Measurements from ENCODE around the gene NQO2. TPM values are rescaled to one million over a fixed set of nuclear protein-coding genes. Genes with fewer than 3 reads are reported as not detected.

The NQO2 gene
- total and polyA plus RNA-seq, 2 of the 13 experiments (the other 11 are each of a cell fraction or from before 2014, with no cell fraction given): 32.2 to 56.5 TPM

GRCh38 chr6:2999618-3000557 lies at the start of gene NQO2 (continued):
- TF ChIP-seq SIN3A (IDR thresholded peaks at IDR 0.05; ENCODE audit: borderline replicate concordance, low read depth, low read length) (peak; percentile 72; the same call in 1 of the 2 replicates), GRHL1 (CRISPR knock-in tag; conservative IDR thresholded peaks at IDR 0.05) (no peak), MYC (CRISPR knock-in tag; IDR thresholded peaks at IDR 0.05; ENCODE audit: borderline replicate concordance) (peak; percentile 68; the same call in 1 of the 2 replicates), GATAD1 (CRISPR knock-in tag; IDR thresholded peaks at IDR 0.05) (no peak; the same call in 1 of the 2 replicates), ZNF788 (CRISPR knock-in tag; IDR thresholded peaks at IDR 0.05; ENCODE audit: borderline replicate concordance) (no peak; the same call in 1 of the 2 replicates), ZNF558 (CRISPR knock-in tag; IDR thresholded peaks at IDR 0.05; ENCODE audit: borderline replicate concordance) (no peak; the same call in 1 of the 2 replicates), ATF4 (CRISPR knock-in tag; IDR thresholded peaks at IDR 0.05) (0 out of 4 replicates have a peak, but pooled peaks of 1 of the 2 experiments have one; percentile 52), SALL2 (CRISPR knock-in tag; IDR thresholded peaks at IDR 0.05) (peak; percentile 7; the same call in 1 of the 2 replicates), RXRA (CRISPR knock-in tag; IDR thresholded peaks at IDR 0.05) (no peak; the same call in 1 of the 2 replicates), RFX1 (IDR thresholded peaks at IDR 0.05) (no peak), IKZF1 (IDR thresholded peaks at IDR 0.05) (no peak), DR1 (CRISPR knock-in tag; IDR thresholded peaks at IDR 0.05) (no peak), POLR2A (IDR thresholded peaks at IDR 0.05; ENCODE audit: insufficient read depth in 1 of 2, low read depth in 2 of 2, low read length in 2 of 2) (peak; percentile 95 to 98)
- TF ChIP-seq, protein P1, sequence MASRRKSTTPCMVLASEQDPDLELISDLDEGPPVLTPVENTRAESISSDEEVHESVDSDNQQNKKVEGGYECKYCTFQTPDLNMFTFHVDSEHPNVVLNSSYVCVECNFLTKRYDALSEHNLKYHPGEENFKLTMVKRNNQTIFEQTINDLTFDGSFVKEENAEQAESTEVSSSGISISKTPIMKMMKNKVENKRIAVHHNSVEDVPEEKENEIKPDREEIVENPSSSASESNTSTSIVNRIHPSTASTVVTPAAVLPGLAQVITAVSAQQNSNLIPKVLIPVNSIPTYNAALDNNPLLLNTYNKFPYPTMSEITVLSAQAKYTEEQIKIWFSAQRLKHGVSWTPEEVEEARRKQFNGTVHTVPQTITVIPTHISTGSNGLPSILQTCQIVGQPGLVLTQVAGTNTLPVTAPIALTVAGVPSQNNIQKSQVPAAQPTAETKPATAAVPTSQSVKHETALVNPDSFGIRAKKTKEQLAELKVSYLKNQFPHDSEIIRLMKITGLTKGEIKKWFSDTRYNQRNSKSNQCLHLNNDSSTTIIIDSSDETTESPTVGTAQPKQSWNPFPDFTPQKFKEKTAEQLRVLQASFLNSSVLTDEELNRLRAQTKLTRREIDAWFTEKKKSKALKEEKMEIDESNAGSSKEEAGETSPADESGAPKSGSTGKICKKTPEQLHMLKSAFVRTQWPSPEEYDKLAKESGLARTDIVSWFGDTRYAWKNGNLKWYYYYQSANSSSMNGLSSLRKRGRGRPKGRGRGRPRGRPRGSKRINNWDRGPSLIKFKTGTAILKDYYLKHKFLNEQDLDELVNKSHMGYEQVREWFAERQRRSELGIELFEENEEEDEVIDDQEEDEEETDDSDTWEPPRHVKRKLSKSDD (CRISPR knock-in tag; IDR thresholded peaks at IDR 0.05; ENCODE audit: low read depth): no peak
- TF ChIP-seq, protein P2, sequence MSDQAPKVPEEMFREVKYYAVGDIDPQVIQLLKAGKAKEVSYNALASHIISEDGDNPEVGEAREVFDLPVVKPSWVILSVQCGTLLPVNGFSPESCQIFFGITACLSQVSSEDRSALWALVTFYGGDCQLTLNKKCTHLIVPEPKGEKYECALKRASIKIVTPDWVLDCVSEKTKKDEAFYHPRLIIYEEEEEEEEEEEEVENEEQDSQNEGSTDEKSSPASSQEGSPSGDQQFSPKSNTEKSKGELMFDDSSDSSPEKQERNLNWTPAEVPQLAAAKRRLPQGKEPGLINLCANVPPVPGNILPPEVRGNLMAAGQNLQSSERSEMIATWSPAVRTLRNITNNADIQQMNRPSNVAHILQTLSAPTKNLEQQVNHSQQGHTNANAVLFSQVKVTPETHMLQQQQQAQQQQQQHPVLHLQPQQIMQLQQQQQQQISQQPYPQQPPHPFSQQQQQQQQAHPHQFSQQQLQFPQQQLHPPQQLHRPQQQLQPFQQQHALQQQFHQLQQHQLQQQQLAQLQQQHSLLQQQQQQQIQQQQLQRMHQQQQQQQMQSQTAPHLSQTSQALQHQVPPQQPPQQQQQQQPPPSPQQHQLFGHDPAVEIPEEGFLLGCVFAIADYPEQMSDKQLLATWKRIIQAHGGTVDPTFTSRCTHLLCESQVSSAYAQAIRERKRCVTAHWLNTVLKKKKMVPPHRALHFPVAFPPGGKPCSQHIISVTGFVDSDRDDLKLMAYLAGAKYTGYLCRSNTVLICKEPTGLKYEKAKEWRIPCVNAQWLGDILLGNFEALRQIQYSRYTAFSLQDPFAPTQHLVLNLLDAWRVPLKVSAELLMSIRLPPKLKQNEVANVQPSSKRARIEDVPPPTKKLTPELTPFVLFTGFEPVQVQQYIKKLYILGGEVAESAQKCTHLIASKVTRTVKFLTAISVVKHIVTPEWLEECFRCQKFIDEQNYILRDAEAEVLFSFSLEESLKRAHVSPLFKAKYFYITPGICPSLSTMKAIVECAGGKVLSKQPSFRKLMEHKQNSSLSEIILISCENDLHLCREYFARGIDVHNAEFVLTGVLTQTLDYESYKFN (CRISPR knock-in tag; conservative IDR thresholded peaks at IDR 0.05): no peak; the same call in 1 of the 2 replicates
- TF ChIP-seq, protein P3, sequence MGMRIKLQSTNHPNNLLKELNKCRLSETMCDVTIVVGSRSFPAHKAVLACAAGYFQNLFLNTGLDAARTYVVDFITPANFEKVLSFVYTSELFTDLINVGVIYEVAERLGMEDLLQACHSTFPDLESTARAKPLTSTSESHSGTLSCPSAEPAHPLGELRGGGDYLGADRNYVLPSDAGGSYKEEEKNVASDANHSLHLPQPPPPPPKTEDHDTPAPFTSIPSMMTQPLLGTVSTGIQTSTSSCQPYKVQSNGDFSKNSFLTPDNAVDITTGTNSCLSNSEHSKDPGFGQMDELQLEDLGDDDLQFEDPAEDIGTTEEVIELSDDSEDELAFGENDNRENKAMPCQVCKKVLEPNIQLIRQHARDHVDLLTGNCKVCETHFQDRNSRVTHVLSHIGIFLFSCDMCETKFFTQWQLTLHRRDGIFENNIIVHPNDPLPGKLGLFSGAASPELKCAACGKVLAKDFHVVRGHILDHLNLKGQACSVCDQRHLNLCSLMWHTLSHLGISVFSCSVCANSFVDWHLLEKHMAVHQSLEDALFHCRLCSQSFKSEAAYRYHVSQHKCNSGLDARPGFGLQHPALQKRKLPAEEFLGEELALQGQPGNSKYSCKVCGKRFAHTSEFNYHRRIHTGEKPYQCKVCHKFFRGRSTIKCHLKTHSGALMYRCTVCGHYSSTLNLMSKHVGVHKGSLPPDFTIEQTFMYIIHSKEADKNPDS (CRISPR knock-in tag; IDR thresholded peaks at IDR 0.05): no peak
